A673 (cell line): ENCODE results near the gene RIC1. TPM values are rescaled to one million over a fixed set of nuclear protein-coding genes. Genes with fewer than 3 reads are reported as not detected.

Experiments used
- BruUV-seq: library from RNA; stranded (reverse); fragments of 400-500 nt; replicated peaks from 2 replicates; lab custom pipeline; 2021; lab: Mats Ljungman, UMichigan
- CTCF ChIA-PET: fragments of 300-600 bp; sonication (Branson Sonifier 250); formaldehyde crosslinking; loops from one replicate; lab custom pipeline; 2022; ENCODE audit warnings: antibody characterized with exemption; lab: Charles Lee
- POLR2A ChIA-PET: fragments of 300-600 bp; sonication (Branson Sonifier 250); formaldehyde crosslinking; loops from one replicate; lab custom pipeline; 2022; ENCODE audit warnings: antibody characterized with exemption; ENCODE audit not compliant: low non-redundant PET; lab: Charles Lee
- DNase-seq: peaks from one replicate; pipeline ENCODE4 v3.0.0-alpha.2; 2015; ENCODE audit warnings: low spot score
- H3K27ac ChIP-seq: fragments of 200-600 bp; sonication (generic); 2 replicates; pipeline ENCODE4 v1.5.1; 2016; ENCODE audit warnings: mixed run types, low read depth, mild to moderate bottlenecking, mixed read lengths, antibody characterized with exemption, low read length; ENCODE audit not compliant: poor library complexity, severe bottlenecking
- H3K27me3 ChIP-seq: fragments of 200-600 bp; sonication (generic); replicated peaks from 2 replicates; pipeline ENCODE4 v1.6.1; 2017; ENCODE audit warnings: mixed run types, low read depth, mild to moderate bottlenecking, mixed read lengths, antibody characterized with exemption, low read length; ENCODE audit not compliant: insufficient read depth, poor library complexity
- H3K36me3 ChIP-seq: fragments of 200-600 bp; sonication (generic); 2 replicates; pipeline ENCODE4 v1.6.1; 2016; ENCODE audit warnings: mixed run types, mild to moderate bottlenecking, mixed read lengths, antibody characterized with exemption, low read length; ENCODE audit not compliant: insufficient read depth, poor library complexity, severe bottlenecking
- H3K4me1 ChIP-seq: fragments of 200-600 bp; sonication (generic); 2 replicates; pipeline ENCODE4 v1.6.1; 2017; ENCODE audit warnings: mixed run types, mild to moderate bottlenecking, mixed read lengths, antibody characterized with exemption, low read length; ENCODE audit not compliant: insufficient read depth, poor library complexity, severe bottlenecking
- H3K4me3 ChIP-seq: fragments of 200-600 bp; sonication (generic); 2 replicates; pipeline ENCODE4 v1.5.1; 2016; ENCODE audit warnings: low read depth, mixed run types, mild to moderate bottlenecking, mixed read lengths, low read length; ENCODE audit not compliant: poor library complexity, severe bottlenecking
- H3K9me3 ChIP-seq: fragments of 200-600 bp; sonication (generic); 2 replicates; pipeline ENCODE4 v1.6.1; 2016; ENCODE audit warnings: mixed run types, low read depth, mild to moderate bottlenecking, mixed read lengths, antibody characterized with exemption, low read length; ENCODE audit not compliant: poor library complexity, severe bottlenecking
- CTCF ChIP-seq: fragments of 300-800, 200-600 bp; sonication (generic); conservative IDR thresholded peaks from 2 replicates; pipeline ENCODE4 v1.5.1; 2017; ENCODE audit warnings: low read depth, mild to moderate bottlenecking, antibody characterized with exemption, low read length, moderate library complexity, mixed read lengths
- EZH2 ChIP-seq: fragments of 200-600 bp; sonication (generic); IDR thresholded peaks from 2 replicates; pipeline ENCODE4 v1.6.1; 2017; ENCODE audit warnings: borderline replicate concordance, low read depth, mild to moderate bottlenecking, mixed read lengths, antibody characterized with exemption, low read length; ENCODE audit not compliant: poor library complexity, severe bottlenecking
- intact Hi-C: fragments of 100-400 bp; cut with micrococcal nuclease; formaldehyde crosslinking; loops from one replicate; pipeline ENCODE4 v1.10.0; 2022; ENCODE audit not compliant: unreplicated experiment
- total RNA-seq: library from RNA; stranded (reverse); gene quantifications from 2 replicates; pipeline ENCODE4 v1.2.3, GENCODE V29; 2021

RIC1 gene
- total RNA-seq, 1 experiment from 2014 or later: 23.3 TPM

- Histone ChIP-seq H3K27ac (no peak overlapping the region), H3K9me3 (no peaks in the 10 kb centered on the region), H3K36me3 (no peaks in the 10 kb centered on the region), H3K27me3 (no peaks in the 10 kb centered on the region), H3K4me1 (no peaks in the 10 kb centered on the region), H3K4me3 (no peak overlapping the region)
- ChIA-PET CTCF (no interaction called here), POLR2A (no interaction called here)
- DNase-seq: no peak
- intact Hi-C loops: no loop called here
- TF ChIP-seq CTCF: no peak
- no peak for TF ChIP-seq EZH2
- BruUV-seq: no TSS peak
These were observed 68.0 kb downstream of the RIC1 start for GRCh38 chr9:5696884-5697283.

GRCh38 chr9:5698004-5698403 is 69.1 kb downstream of the RIC1 start:
- Histone ChIP-seq H3K4me3 (no peak overlapping the region), H3K36me3 (no peaks in the 10 kb centered on the region), H3K9me3 (no peaks in the 10 kb centered on the region), H3K27ac (no peak overlapping the region), H3K27me3 (no peaks in the 10 kb centered on the region), H3K4me1 (no peaks in the 10 kb centered on the region)
- ChIA-PET POLR2A (no interaction called here), CTCF (no interaction called here)
- DNase-seq: no peak
- TF ChIP-seq CTCF (no peak), EZH2 (no peak)
- BruUV-seq: no TSS peak
- intact Hi-C loops: no loop called here

GRCh38 chr9:5698810-5699556 is 70.1 kb downstream of the RIC1 start:
- H3K27me3 ChIP-seq: no peaks in the 10 kb centered on the region
- H3K36me3 ChIP-seq: no peaks in the 10 kb centered on the region
- no peak overlapping the region for H3K4me3 ChIP-seq
- H3K27ac ChIP-seq: no peak overlapping the region
- H3K4me1 ChIP-seq: no peaks in the 10 kb centered on the region
- intact Hi-C loops: no loop called here
- BruUV-seq: no TSS peak
- DNase-seq: no peak
- POLR2A ChIA-PET: no interaction called here
- TF ChIP-seq CTCF (no peak), EZH2 (no peak)
- H3K9me3 ChIP-seq: no peaks in the 10 kb centered on the region
- CTCF ChIA-PET: no interaction called here
